Measurements from ENCODE around the gene MPHOSPH9.

DNA sequence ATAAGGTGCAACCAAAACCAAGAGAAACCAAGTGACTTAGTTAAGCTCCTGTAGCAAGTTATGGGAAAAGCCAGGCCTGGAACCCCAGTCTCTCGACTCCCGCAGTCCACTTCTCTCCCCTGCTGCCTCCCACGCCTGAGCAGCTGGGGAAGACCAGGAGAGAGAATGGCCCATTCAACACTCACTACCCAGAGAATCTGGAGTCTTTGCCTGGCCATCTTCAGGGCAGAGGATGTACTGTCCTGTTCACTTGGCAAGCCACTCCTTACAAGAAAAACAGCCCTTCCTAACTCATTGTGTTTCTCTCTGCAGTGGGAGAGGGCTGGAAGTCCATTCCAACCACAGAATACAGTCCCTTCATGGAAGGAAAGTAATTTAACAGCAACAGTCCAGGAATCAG, 83.9 kb downstream of the MPHOSPH9 start:
- TF ChIP-seq, protein P1, sequence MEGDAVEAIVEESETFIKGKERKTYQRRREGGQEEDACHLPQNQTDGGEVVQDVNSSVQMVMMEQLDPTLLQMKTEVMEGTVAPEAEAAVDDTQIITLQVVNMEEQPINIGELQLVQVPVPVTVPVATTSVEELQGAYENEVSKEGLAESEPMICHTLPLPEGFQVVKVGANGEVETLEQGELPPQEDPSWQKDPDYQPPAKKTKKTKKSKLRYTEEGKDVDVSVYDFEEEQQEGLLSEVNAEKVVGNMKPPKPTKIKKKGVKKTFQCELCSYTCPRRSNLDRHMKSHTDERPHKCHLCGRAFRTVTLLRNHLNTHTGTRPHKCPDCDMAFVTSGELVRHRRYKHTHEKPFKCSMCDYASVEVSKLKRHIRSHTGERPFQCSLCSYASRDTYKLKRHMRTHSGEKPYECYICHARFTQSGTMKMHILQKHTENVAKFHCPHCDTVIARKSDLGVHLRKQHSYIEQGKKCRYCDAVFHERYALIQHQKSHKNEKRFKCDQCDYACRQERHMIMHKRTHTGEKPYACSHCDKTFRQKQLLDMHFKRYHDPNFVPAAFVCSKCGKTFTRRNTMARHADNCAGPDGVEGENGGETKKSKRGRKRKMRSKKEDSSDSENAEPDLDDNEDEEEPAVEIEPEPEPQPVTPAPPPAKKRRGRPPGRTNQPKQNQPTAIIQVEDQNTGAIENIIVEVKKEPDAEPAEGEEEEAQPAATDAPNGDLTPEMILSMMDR (IDR thresholded peaks at IDR 0.05) = no peak
- peak in 2 of 4 donors; percentile 23 to 33 for TF ChIP-seq POLR2AphosphoS5 (IDR thresholded peaks at IDR 0.05)
- TF ChIP-seq POLR2A (IDR thresholded peaks at IDR 0.05) = no peak
- TF ChIP-seq EP300 (IDR thresholded peaks at IDR 0.05) = no peak

Data from sigmoid colon (tissue), 4 donors.